HG02763 (cell line): ENCODE measurements around the gene CASS4.
A peak's percentile ranks its signal among the peaks of the same experiment; 100 is the strongest.

Experiments
- ATAC-seq: cut with Tn5 transposase; IDR thresholded peaks from one replicate; pipeline ENCODE4 v1.9.1; 2021; ENCODE audit warnings: mild to moderate bottlenecking, moderate library complexity; ENCODE audit not compliant: unreplicated experiment

Gene CASS4

GRCh38 chr20:56443654-56444540 lies 31.8 kb downstream of the CASS4 start:
- no peak for ATAC-seq

- ATAC-seq: no peak
These were observed 33.1 kb downstream of the CASS4 start for GRCh38 chr20:56445130-56445529.

- no peak for ATAC-seq
These were observed 33.5 kb downstream of the CASS4 start for GRCh38 chr20:56445540-56445939.

GRCh38 chr20:56447227-56447626 lies 35.2 kb downstream of the CASS4 start:
- ATAC-seq: no peak

- no peak for ATAC-seq
These were observed 37.4 kb downstream of the CASS4 start for GRCh38 chr20:56449459-56449858.

- ATAC-seq: no peak
These were observed 39.2 kb downstream of the CASS4 start for GRCh38 chr20:56451056-56451765.

- peak; percentile 56 for ATAC-seq
These were observed 41.3 kb downstream of the CASS4 start for GRCh38 chr20:56453352-56453751.

GRCh38 chr20:56454754-56455153 lies 42.7 kb downstream of the CASS4 start:
- ATAC-seq: peak; percentile 67

- no peak for ATAC-seq
These were observed 46.3 kb downstream of the CASS4 start for GRCh38 chr20:56458206-56458821.

- no peak for ATAC-seq
These were observed 48.4 kb downstream of the CASS4 start for GRCh38 chr20:56460459-56460858.

GRCh38 chr20:56461576-56461975 lies 49.5 kb downstream of the CASS4 start:
- ATAC-seq: no peak

- no peak for ATAC-seq
These were observed 51.4 kb downstream of the CASS4 start for GRCh38 chr20:56463428-56463827.

GRCh38 chr20:56465997-56466396 lies 53.9 kb downstream of the CASS4 start:
- no peak for ATAC-seq

- ATAC-seq: no peak
These were observed 55.9 kb downstream of the CASS4 start for GRCh38 chr20:56467968-56468315.

- ATAC-seq: peak; percentile 99
These were observed 56.4 kb downstream of the CASS4 start, which contains the start of gene RTF2 for GRCh38 chr20:56468316-56469076. RTF2 (plus strand) TSS chr20:56468627; CDS start chr20:56468698, 71 bp downstream.

- ATAC-seq: no peak
These were observed 57.0 kb downstream of the CASS4 start for GRCh38 chr20:56469077-56469449.

- ATAC-seq: no peak
These were observed 71.9 kb downstream of the CASS4 start for GRCh38 chr20:56483970-56484369.

- no peak for ATAC-seq
These were observed 75.2 kb downstream of the CASS4 start for GRCh38 chr20:56487216-56487615.

GRCh38 chr20:56488566-56488965 lies 76.5 kb downstream of the CASS4 start:
- no peak for ATAC-seq

GRCh38 chr20:56501116-56501515 lies 89.1 kb downstream of the CASS4 start:
- ATAC-seq: no peak

GRCh38 chr20:56503916-56504315 lies 91.9 kb downstream of the CASS4 start:
- ATAC-seq: no peak
